Measurements from ENCODE around the gene IRX3.
"Not testable (repeated sequence)": the region's sequence is repeated elsewhere in the genome, so short reads cannot be mapped to it uniquely, and the experiment has no call there.

Gene IRX3

GRCh38 chr16:54273566-54273965 is 13.0 kb downstream of the IRX3 start:
- DNase-seq = no peak

DNA sequence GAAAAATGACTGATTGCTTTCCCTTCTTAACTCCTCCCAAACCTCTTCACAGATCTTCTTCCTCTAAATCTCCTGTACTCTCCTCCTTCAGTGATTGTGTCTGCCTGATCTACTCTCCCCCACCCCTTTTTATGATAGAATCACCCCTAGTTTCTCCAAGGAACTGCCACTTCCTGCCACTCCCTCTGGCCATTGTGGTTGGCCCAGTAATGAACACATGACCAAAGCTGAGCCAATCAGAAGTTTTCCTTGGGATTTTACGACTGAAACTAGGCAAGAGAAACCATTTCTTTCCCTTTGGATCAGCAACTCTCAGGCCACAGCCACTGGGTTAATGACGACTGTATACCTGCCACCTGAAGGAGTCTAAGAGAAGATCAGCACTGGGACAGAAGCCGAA is 15.9 kb downstream of the IRX3 start:
- no peak for DNase-seq

DNA sequence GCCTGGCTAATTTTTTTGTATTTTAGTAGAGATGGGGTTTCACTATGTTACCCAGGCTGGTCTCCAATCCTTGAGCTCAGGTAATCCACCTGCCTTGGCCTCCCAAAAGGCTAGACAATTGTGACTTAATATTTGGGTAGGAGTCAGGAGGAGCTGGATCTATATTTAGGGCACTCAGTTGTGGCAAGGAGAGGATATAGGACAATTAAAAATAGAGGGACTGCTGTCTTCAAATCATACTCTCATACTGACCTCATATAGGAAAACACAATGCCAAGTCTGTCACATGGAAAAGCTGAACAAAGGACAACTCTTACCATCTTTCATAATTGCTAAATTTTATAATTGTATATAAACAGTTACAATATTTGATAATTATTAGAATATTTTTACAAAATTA is 17.1 kb downstream of the IRX3 start:
- DNase-seq = no peak

GRCh38 chr16:54268766-54269165 is 17.8 kb downstream of the IRX3 start:
- DNase-seq = no peak

GRCh38 chr16:54268340-54268739 is 18.2 kb downstream of the IRX3 start:
- DNase-seq = no peak

GRCh38 chr16:54266363-54266955 is 20.1 kb downstream of the IRX3 start:
- no peak for DNase-seq

- no peak for DNase-seq
These were observed 20.9 kb downstream of the IRX3 start for GRCh38 chr16:54265575-54266107.

DNA sequence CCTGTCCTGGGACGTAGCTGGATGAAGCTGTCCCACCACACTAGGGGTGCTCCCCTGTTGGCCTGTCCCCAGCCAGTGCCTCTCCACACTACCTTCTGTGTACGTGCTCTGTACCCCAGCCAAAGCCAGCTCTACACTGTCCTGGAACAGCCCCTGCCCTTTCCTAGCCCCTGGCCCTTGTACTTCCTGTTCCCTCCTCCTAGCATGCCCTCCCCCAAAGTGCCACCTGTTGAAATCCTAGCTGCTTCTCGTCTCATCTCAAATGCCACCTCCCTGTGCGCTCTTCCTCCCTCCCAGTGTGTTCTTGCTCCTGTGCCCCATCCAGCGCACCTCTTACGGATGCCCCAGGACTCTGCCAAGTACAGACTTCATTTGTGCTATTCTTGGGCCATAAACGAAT is 33.5 kb downstream of the IRX3 start:
- DNase-seq = no peak

DNA sequence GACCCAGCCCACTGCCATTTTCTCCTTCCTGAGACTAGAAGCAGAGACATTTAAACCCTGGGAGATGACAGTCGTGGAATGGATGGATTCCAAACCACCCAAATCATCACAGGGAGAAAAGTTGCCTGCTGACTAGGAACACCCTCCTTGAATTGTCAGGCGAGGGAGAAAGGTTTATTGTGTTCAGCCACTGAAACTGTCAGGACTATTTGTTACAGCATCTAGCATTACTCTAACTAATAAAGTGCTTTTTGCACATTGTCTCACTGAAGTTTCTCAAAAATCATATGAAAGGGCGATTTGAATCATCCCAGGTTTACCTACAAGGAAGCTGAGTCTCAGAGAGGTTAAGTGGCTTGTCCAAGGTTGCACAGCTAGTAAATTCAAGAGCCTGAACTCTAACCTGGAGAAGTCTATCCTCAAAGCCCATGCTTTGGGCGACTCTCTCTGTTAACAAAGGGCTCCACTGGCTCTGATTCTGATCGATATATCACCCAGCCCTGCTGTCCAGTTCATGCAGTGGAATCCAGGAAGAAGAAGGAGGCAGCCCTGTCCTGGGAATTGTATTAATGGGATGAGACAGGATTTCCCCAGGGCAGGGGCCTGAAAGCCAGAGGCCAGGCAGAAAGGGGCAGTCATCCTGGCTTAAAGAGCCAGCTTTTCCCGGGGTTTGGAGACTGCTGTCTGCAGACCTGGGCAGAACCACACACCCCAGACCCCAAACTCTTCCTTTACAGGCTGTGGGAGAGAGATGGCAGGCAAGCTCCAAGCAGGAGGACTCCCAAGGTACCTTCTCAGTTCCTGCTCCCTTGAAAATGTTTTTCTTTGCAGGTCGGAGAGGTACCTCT is 37.5 kb downstream of the IRX3 start:
- no peak for DNase-seq

DNA sequence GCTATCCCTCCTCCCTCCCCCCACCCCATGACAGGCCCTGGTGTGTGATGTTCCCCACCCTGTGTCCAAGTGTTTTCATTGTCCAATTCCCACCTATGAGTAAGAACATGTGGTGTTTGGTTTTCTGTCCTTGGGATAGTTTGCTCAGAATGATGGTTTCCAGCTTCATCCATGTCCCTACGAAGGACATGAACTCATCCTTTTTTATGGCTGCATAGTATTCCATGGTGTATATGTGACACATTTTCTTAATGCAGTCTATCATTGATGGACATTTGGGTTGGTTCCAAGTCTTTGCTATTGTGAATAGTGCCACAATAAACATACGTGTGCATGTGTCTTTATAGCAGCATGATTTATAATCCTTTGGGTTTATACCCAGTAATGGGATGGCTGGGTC is 38.9 kb downstream of the IRX3 start:
- not testable (repeated sequence) for DNase-seq

GRCh38 chr16:54246454-54246821 is 40.1 kb downstream of the IRX3 start:
- DNase-seq = no peak

DNA sequence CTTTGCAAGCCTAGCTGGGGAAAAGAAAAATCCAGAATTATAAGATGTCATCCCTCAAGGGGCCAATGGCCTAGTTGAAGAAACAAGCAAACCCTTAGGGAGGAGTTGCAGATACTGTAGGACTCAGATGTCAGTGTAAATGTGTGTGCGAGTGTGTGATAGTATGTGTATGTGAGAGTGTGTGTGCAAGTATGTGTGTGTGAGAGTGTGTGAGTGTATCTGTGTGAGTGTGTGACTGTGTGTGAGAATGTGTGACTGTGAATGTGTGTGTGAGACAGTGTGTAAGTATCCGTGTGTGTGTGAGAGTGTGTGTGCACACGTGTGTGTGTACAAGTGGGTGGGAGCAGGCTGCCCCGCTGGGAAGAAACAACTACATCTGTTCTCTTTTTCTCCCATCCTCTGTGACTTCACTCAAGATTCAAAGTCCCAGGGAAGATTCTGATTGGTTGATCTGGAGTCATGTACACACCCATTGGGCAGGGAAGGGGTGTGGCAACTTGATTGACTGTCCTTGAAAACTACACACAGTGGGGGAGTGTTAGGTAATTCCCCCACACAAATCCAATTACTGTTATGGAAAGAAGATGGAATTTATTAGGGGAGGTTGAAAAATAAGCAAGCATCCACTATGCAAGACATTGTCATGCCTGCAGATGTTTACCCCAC is 40.7 kb downstream of the IRX3 start:
- DNase-seq = no peak

- DNase-seq = no peak
These were observed 42.3 kb downstream of the IRX3 start for GRCh38 chr16:54244061-54244886.

DNA sequence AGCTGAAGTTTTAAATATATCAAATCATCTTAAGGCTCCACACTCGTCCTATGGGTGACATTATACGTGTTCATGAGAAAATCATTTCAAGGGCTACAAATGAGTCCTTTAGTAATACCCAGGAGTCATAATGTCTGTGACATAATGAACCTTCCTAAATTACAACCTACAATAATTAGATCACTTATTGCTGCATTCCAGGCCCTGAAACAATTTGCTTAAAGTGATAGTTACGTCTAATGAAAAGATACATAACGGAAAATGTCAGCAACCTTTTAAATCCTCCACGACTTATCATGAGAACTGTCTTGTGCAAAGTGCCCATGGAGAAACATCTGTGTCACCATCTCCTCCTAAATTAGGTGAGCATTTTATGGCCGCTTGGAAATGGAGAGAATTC is 43.4 kb downstream of the IRX3 start:
- DNase-seq = no peak

GRCh38 chr16:54242199-54242598 is 44.4 kb downstream of the IRX3 start:
- no peak for DNase-seq

DNA sequence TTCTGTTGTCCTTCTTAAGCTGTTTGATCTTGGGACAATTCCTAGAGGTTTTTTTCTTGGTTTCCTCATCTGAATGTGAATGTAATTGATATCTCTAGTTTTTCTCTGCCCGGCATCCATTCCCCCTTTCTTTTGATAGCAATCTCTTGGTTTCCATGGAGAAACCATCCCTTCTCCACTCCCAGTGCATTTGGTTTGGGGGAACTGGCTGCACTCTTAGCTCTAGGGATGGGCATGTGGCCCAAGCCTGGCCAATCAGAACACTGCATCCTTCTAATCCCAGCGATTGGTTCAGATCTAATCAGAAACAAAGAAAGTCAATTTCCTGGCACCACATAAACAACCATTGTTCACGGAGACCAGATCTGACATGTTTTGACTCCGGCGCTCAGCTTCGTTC is 45.1 kb downstream of the IRX3 start:
- no peak for DNase-seq

- no peak for DNase-seq
These were observed 46.1 kb downstream of the IRX3 start for GRCh38 chr16:54240271-54241129.

GRCh38 chr16:54239456-54239855 is 47.1 kb downstream of the IRX3 start:
- no peak for DNase-seq

- peak; percentile 57 for DNase-seq
These were observed 49.8 kb downstream of the IRX3 start for GRCh38 chr16:54236773-54237172.

DNA sequence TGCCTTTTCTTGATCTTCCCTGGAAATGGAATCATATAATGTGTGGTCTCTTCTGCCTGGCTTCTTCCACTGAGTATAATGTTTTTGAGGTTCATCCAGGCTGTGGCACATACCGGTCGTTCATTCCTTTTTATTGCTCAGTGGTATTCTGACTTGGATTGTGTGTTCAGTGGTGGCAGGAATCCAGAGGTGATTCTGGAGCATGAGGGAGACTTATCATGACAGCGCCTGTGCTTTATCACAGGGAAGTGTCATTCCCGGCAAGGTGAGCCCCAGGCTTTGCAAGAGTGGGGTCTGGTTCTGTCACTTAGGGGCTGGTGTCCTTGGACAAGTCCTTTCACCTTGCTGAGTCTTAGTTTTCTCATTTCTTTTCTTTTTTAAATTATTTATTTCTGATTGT is 53.0 kb downstream of the IRX3 start:
- DNase-seq = no peak

All from fibroblast of skin of back (primary cell).